ENCODE data around the gene CWC27. TPM values are rescaled to one million over a fixed set of nuclear protein-coding genes. Genes with fewer than 3 reads are reported as not detected.

The CWC27 gene
- total RNA-seq, 1 donor from 2014 or later, result 29.3 TPM

DNA sequence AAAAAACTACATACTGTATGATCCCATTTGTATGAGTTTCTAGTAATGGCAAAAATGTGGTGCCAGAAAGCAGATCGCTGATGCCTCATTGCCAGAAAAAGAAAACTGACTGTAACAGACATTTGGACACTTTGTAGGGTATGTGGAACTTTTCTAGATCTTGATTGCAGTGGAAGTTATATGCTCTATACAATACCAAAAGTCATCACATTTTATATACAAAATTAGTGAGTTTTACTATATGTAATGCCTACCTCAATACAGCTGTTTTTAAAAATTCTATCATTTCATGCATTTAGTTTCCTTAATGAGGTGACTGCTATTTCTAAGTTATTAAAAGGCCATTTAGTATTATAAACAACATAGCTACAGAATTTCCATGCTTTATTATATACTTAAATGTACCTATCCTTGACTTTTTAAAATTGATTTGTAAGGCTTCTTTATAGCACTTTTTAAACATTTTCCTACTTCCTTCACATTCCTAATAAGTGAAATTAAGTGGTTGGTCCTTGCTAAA, 199.9 kb downstream of the CWC27 start:
- peaks cover 13% of the 10 kb centered on the region for H3K4me1 Mint-ChIP-seq (ENCODE audit: unreplicated experiment)
- H3K27ac Mint-ChIP-seq (ENCODE audit: unreplicated experiment), result no peak overlapping the region
- H3K4me3 Mint-ChIP-seq (ENCODE audit: unreplicated experiment), result no peak overlapping the region
- no peaks in the 10 kb centered on the region for H3K9me3 Mint-ChIP-seq (ENCODE audit: unreplicated experiment)
- no peaks in the 10 kb centered on the region for H3K27me3 Mint-ChIP-seq (ENCODE audit: unreplicated experiment)
- TF ChIP-seq CTCF (IDR thresholded peaks at IDR 0.05; ENCODE audit: unreplicated experiment), result no peak
- DNase-seq (ENCODE audit: low spot score), result no peak
- peaks cover 13% of the 10 kb centered on the region for H3K36me3 Mint-ChIP-seq (ENCODE audit: low read depth, unreplicated experiment)

DNA sequence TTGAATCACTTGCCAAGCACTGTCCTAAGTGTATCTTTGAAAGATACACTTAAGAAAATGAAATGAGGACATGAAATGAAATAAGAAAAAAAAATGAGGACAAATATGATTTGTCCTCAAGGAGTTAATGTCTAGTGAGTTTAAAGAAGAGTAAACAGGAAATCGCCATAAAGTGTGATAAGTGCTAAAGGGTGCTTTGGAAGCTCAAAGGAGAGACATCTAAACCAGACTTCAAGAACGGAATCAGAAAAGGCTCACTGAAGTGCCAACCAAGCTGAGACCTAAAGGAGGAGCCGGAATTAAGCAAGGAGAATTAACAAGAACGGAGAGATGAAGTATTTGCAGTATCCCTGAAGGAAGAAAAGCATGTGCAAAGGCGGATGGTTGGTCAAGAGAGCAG, 200.8 kb downstream of the CWC27 start:
- H3K4me3 Mint-ChIP-seq (ENCODE audit: unreplicated experiment), result peak overlapping the region; percentile 14
- no peak overlapping the region for H3K27ac Mint-ChIP-seq (ENCODE audit: unreplicated experiment)
- TF ChIP-seq CTCF (IDR thresholded peaks at IDR 0.05; ENCODE audit: unreplicated experiment), result no peak
- no peaks in the 10 kb centered on the region for H3K27me3 Mint-ChIP-seq (ENCODE audit: unreplicated experiment)
- no peak for DNase-seq (ENCODE audit: low spot score)
- peaks cover 13% of the 10 kb centered on the region for H3K4me1 Mint-ChIP-seq (ENCODE audit: unreplicated experiment)
- peaks cover 17% of the 10 kb centered on the region for H3K36me3 Mint-ChIP-seq (ENCODE audit: low read depth, unreplicated experiment)
- H3K9me3 Mint-ChIP-seq (ENCODE audit: unreplicated experiment), result no peaks in the 10 kb centered on the region

DNA sequence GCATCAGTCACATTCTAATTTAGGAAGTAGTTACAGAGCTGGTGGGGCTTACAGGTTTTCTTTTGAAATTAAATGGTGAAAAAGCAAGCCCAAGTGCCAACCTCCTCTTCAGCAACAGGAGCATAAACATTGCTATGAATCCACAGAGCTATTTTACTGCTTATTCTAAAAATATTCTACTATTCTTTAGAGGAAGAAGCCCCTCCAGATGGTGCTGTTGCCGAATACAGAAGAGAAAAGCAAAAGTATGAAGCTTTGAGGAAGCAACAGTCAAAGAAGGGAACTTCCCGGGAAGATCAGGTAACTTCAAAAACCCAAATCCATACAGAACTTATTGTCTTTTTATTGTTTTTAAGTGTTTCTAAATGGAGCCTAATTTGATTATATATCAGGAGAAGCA, 202.8 kb downstream of the CWC27 start:
- Mint-ChIP-seq H3K4me1 (ENCODE audit: unreplicated experiment) (peaks cover 13% of the 10 kb centered on the region), H3K27me3 (ENCODE audit: unreplicated experiment) (no peaks in the 10 kb centered on the region), H3K4me3 (ENCODE audit: unreplicated experiment) (no peak overlapping the region), H3K36me3 (ENCODE audit: low read depth, unreplicated experiment) (peaks cover 17% of the 10 kb centered on the region), H3K27ac (ENCODE audit: unreplicated experiment) (no peak overlapping the region), H3K9me3 (ENCODE audit: unreplicated experiment) (no peaks in the 10 kb centered on the region)
- no peak for TF ChIP-seq CTCF (IDR thresholded peaks at IDR 0.05; ENCODE audit: unreplicated experiment)
- no peak for DNase-seq (ENCODE audit: low spot score)

- H3K9me3 Mint-ChIP-seq (ENCODE audit: unreplicated experiment), result no peaks in the 10 kb centered on the region
- H3K4me3 Mint-ChIP-seq (ENCODE audit: unreplicated experiment), result no peak overlapping the region
- no peak for TF ChIP-seq CTCF (IDR thresholded peaks at IDR 0.05; ENCODE audit: unreplicated experiment)
- no peak overlapping the region for H3K27ac Mint-ChIP-seq (ENCODE audit: unreplicated experiment)
- no peak for DNase-seq (ENCODE audit: low spot score)
- H3K36me3 Mint-ChIP-seq (ENCODE audit: low read depth, unreplicated experiment), result peaks cover 17% of the 10 kb centered on the region
- no peaks in the 10 kb centered on the region for H3K27me3 Mint-ChIP-seq (ENCODE audit: unreplicated experiment)
- peaks cover 13% of the 10 kb centered on the region for H3K4me1 Mint-ChIP-seq (ENCODE audit: unreplicated experiment)
Measured at GRCh38 chr5:64971990-64972389, 203.3 kb downstream of the CWC27 start.

DNA sequence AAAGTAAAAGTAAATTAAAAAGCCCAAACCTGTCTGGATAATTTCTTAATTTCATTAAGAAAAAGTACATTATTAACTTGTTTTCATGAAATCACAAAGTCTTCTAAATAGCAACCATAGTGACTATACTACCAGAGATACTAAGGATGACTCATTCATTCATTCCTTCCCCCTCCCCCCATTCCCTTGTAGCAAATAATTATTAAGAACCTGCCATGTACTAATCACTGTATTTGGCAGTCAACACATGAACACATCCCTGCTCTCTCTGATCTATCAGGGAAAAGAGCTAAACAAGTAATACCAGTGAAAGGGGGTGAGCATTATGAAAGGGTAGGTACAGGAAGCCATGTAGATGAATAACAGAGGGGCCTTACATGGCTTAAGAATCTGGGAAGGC, 203.9 kb downstream of the CWC27 start:
- H3K9me3 Mint-ChIP-seq (ENCODE audit: unreplicated experiment), result no peaks in the 10 kb centered on the region
- H3K4me3 Mint-ChIP-seq (ENCODE audit: unreplicated experiment), result no peak overlapping the region
- H3K27me3 Mint-ChIP-seq (ENCODE audit: unreplicated experiment), result no peaks in the 10 kb centered on the region
- H3K27ac Mint-ChIP-seq (ENCODE audit: unreplicated experiment), result no peak overlapping the region
- peaks cover 13% of the 10 kb centered on the region for H3K4me1 Mint-ChIP-seq (ENCODE audit: unreplicated experiment)
- peaks cover 17% of the 10 kb centered on the region for H3K36me3 Mint-ChIP-seq (ENCODE audit: low read depth, unreplicated experiment)
- DNase-seq (ENCODE audit: low spot score), result no peak
- no peak for TF ChIP-seq CTCF (IDR thresholded peaks at IDR 0.05; ENCODE audit: unreplicated experiment)
